Left ventricle myocardium inferior (tissue), 1 donor: ENCODE data around the gene CPT2. TPM values are rescaled to one million over a fixed set of nuclear protein-coding genes. Genes with fewer than 3 reads are reported as not detected.
A peak's percentile ranks its signal among the peaks of the same experiment; 100 is the strongest.
"Not testable (repeated sequence)": the region's sequence is repeated elsewhere in the genome, so short reads cannot be mapped to it uniquely, and the experiment has no call there.

Experiments used
- DNase-seq: peaks from one replicate; pipeline ENCODE4 v3.0.0-alpha.2; 2020
- H3K27ac ChIP-seq: fragments of 200-600 bp; replicated peaks from 2 replicates; pipeline ENCODE4 v1.8.0; 2021
- H3K27me3 ChIP-seq: fragments of 200-600 bp; 2 replicates; pipeline ENCODE4 v1.8.0; 2021; ENCODE audit warnings: low read depth
- H3K36me3 ChIP-seq: fragments of 200-600 bp; 2 replicates; pipeline ENCODE4 v1.8.0; 2021
- H3K4me1 ChIP-seq: fragments of 200-600 bp; 2 replicates; pipeline ENCODE4 v1.8.0; 2021
- H3K4me3 ChIP-seq: fragments of 200-600 bp; 2 replicates; pipeline ENCODE4 v1.8.0; 2021; ENCODE audit warnings: mild to moderate bottlenecking, moderate library complexity
- H3K9me3 ChIP-seq: fragments of 200-600 bp; replicated peaks from 2 replicates; pipeline ENCODE4 v1.8.0; 2021
- intact Hi-C: fragments of 100-400 bp; cut with micrococcal nuclease; formaldehyde crosslinking; loops from one replicate; pipeline ENCODE4 v1.11.0; 2022
- total RNA-seq: library from RNA; stranded (reverse); fragmentation: NEBNext Ultra II Directional; extraction: Animal tissue kit (Norgen Biotek cat#: 25700); gene quantifications from one replicate; pipeline ENCODE4 v1.2.1, GENCODE V29; 2021
- TF ChIP-seq, protein P1 (sequence below): fragments of 200-600 bp; IDR thresholded peaks from 2 replicates; pipeline ENCODE4 v1.8.0; 2021; ENCODE audit warnings: antibody characterized with exemption, mild to moderate bottlenecking, borderline replicate concordance
- donor health status: DM: no; HTN: yes; CAD: no; lungs with severe emphysema.

The CPT2 gene
- total RNA-seq, 1 donor from 2014 or later, result 31.7 TPM

DNA sequence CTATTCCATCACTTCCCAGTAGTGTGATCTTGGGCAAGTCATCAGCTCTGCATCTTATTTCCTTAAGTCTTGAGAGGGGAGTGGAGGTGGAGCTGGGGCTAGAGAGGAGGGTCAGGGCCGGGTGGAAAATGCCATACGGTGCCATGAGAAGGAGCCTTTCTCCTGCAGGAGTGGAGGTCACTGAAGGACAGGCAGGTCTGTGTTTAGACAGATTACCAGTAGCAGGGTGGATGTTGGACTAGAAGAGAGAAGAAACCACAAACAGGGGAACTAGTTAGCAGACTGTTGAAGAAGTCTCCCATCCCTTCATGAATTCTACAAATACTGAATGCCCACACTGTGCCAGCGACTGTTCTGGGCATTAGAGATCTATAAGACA lies 13.9 kb upstream of the CPT2 start:
- intact Hi-C loops, result no loop called here
- H3K27ac ChIP-seq, result peak overlapping the region; percentile 39
- TF ChIP-seq, protein P1, sequence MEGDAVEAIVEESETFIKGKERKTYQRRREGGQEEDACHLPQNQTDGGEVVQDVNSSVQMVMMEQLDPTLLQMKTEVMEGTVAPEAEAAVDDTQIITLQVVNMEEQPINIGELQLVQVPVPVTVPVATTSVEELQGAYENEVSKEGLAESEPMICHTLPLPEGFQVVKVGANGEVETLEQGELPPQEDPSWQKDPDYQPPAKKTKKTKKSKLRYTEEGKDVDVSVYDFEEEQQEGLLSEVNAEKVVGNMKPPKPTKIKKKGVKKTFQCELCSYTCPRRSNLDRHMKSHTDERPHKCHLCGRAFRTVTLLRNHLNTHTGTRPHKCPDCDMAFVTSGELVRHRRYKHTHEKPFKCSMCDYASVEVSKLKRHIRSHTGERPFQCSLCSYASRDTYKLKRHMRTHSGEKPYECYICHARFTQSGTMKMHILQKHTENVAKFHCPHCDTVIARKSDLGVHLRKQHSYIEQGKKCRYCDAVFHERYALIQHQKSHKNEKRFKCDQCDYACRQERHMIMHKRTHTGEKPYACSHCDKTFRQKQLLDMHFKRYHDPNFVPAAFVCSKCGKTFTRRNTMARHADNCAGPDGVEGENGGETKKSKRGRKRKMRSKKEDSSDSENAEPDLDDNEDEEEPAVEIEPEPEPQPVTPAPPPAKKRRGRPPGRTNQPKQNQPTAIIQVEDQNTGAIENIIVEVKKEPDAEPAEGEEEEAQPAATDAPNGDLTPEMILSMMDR, result no peak

DNA sequence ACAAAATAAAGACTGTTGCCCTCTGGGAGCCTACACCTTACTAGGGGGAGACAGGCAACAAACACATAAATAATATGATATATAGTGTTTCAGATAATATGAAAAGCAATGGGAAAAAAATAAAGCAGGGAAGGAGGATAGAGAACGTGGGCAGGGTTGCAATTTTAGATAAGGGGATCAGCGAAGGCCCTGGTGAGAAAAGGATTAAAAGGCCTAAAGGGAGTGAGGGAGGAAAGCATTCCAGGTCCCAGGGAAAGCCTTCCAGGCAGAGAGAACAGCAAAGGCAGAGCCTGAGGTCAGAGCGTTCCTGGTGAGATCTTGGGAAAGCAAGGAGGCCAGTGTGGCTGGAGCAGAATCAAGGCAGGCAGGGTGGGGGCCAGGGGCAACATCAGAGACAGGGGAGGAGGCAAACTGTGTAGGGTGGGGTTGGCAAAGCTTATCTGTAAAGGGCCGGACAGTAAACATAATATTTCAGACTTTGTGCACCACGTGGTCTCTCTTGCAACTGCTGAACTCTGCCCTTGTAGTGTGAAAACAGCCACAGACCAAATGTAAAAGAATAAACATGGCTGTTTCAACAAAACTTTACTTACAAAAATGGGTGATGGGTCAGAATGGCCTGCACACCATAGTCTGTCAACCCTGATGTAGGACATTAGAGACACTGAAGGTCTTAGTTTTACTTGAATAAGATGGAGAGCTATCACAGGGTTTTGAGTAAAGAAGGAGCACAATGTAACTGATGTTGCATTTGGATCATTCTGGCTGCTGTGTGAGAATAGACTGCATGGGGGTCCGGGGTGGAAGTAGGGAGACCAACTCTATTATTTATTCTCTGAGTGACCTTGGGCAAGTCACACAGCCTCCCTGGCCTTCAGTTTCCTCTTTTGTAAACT lies 13.3 kb upstream of the CPT2 start:
- peak overlapping the region; percentile 39 for H3K27ac ChIP-seq
- H3K4me1 ChIP-seq, result peaks cover 7% of the 10 kb centered on the region
- H3K27me3 ChIP-seq, result no peaks in the 10 kb centered on the region
- TF ChIP-seq, protein P1, result no peak
- DNase-seq, result peak; percentile 40
- H3K9me3 ChIP-seq, result no peaks in the 10 kb centered on the region
- no peak overlapping the region for H3K4me3 ChIP-seq
- intact Hi-C loops, result no loop called here
- H3K36me3 ChIP-seq, result no peaks in the 10 kb centered on the region

More for the DNA sequence above, 13.9 kb upstream of the CPT2 start:
- Histone ChIP-seq H3K4me3 (no peak overlapping the region), H3K27me3 (no peaks in the 10 kb centered on the region), H3K4me1 (peaks cover 7% of the 10 kb centered on the region), H3K36me3 (no peaks in the 10 kb centered on the region), H3K9me3 (no peaks in the 10 kb centered on the region)
- DNase-seq, result no peak

- intact Hi-C loops, H3K27me3 ChIP-seq, H3K36me3 ChIP-seq, H3K9me3 ChIP-seq, DNase-seq, H3K27ac ChIP-seq, H3K4me3 ChIP-seq, H3K4me1 ChIP-seq: not testable (repeated sequence)
- TF ChIP-seq, protein P1, result peak; percentile 24
Observed at GRCh38 chr1:53185955-53186297, 10.7 kb upstream of the CPT2 start.

DNA sequence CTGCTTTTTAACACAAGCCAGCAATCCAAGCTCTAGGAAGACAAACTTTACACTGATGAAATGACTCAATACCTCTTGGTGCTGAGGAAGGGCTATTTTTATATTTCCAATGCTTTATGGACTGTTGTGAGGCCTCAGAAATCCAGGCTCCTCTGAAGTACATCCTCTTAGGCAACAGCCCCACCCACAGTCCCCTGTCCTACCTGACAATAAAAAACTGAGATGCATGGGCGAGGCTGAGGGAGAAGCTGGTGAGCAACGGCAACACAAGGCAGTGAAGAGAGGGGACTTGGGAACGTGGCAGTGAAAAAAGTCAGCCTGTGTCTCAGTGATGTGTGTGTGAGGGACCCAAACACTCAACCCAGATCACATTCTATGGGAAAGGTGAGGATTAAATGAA lies 10.1 kb upstream of the CPT2 start:
- H3K9me3 ChIP-seq, result no peaks in the 10 kb centered on the region
- H3K27ac ChIP-seq, result no peak overlapping the region
- H3K4me1 ChIP-seq, result peaks cover 7% of the 10 kb centered on the region
- DNase-seq, result no peak
- H3K36me3 ChIP-seq, result no peaks in the 10 kb centered on the region
- intact Hi-C loops, result no loop called here
- TF ChIP-seq, protein P1, result no peak
- no peak overlapping the region for H3K4me3 ChIP-seq
- no peaks in the 10 kb centered on the region for H3K27me3 ChIP-seq

- Histone ChIP-seq H3K4me3 (no peak overlapping the region), H3K4me1 (peaks cover under 1% of the 10 kb centered on the region), H3K27ac (no peak overlapping the region), H3K27me3 (no peaks in the 10 kb centered on the region), H3K9me3 (no peaks in the 10 kb centered on the region), H3K36me3 (no peaks in the 10 kb centered on the region)
- no peak for DNase-seq
- intact Hi-C loops, result no loop called here
- TF ChIP-seq, protein P1, result no peak
Observed at GRCh38 chr1:53187401-53187800, 9.2 kb upstream of the CPT2 start.
